Activated T-cell treated with anti-CD3 and anti-CD28 coated beads for 4 hours (primary cell): ENCODE results near the gene RRP12.
"Not testable (repeated sequence)": the region's sequence is repeated elsewhere in the genome, so short reads cannot be mapped to it uniquely, and the experiment has no call there.

Experiments used
- DNase-seq: peaks from one replicate; pipeline ENCODE4 v3.0.0-alpha.2; 2020

Gene RRP12

GRCh38 chr10:97407211-97407951 is 6.2 kb upstream of the RRP12 start:
- DNase-seq = peak; percentile 54

GRCh38 chr10:97406483-97406882 is 5.3 kb upstream of the RRP12 start:
- DNase-seq = not testable (repeated sequence)

- DNase-seq = no peak
Observed at GRCh38 chr10:97406064-97406463, 4.9 kb upstream of the RRP12 start.

GRCh38 chr10:97404044-97404443 is 2.9 kb upstream of the RRP12 start:
- DNase-seq = no peak

GRCh38 chr10:97401455-97401919 is 347 bp upstream of the RRP12 start:
- no peak for DNase-seq

- DNase-seq = no peak
Observed at GRCh38 chr10:97399843-97400545, 1.1 kb downstream of the RRP12 start.

- no peak for DNase-seq
Observed at GRCh38 chr10:97396056-97396455, 5.1 kb downstream of the RRP12 start.

GRCh38 chr10:97393034-97393573 is 8.0 kb downstream of the RRP12 start:
- DNase-seq = no peak

GRCh38 chr10:97390091-97390490 is 11.0 kb downstream of the RRP12 start:
- no peak for DNase-seq

- DNase-seq = no peak
Observed at GRCh38 chr10:97388152-97388551, 13.0 kb downstream of the RRP12 start.

GRCh38 chr10:97385565-97385964 is 15.6 kb downstream of the RRP12 start:
- no peak for DNase-seq

GRCh38 chr10:97384641-97385040 is 16.5 kb downstream of the RRP12 start:
- no peak for DNase-seq

GRCh38 chr10:97384156-97384555 is 17.0 kb downstream of the RRP12 start:
- no peak for DNase-seq

GRCh38 chr10:97383159-97383558 is 18.0 kb downstream of the RRP12 start:
- no peak for DNase-seq

GRCh38 chr10:97381626-97382025 is 19.5 kb downstream of the RRP12 start:
- no peak for DNase-seq

GRCh38 chr10:97380516-97380915 is 20.6 kb downstream of the RRP12 start:
- DNase-seq = no peak

GRCh38 chr10:97378933-97379921 is 21.9 kb downstream of the RRP12 start:
- no peak for DNase-seq

- DNase-seq = no peak
Observed at GRCh38 chr10:97376413-97376812, 24.7 kb downstream of the RRP12 start.

- DNase-seq = no peak
Observed at GRCh38 chr10:97373456-97373855, 27.7 kb downstream of the RRP12 start.

GRCh38 chr10:97372233-97372875 is 28.8 kb downstream of the RRP12 start:
- DNase-seq = no peak

GRCh38 chr10:97371696-97372095 is 29.4 kb downstream of the RRP12 start:
- DNase-seq = no peak

GRCh38 chr10:97367126-97367649 is 34.0 kb downstream of the RRP12 start:
- DNase-seq = no peak
